ENCODE data around the gene TRAPPC12. TPM values are rescaled to one million over a fixed set of nuclear protein-coding genes. Genes with fewer than 3 reads are reported as not detected.

Gene TRAPPC12
- total RNA-seq, 1 experiment from 2014 or later: 86.0 TPM

GRCh38 chr2:3466482-3466863, 87.0 kb downstream of the TRAPPC12 start:
- Histone ChIP-seq H4K8ac (replicated peaks; ENCODE audit: insufficient read length, low read depth, low read length) (no peak overlapping the region), H2BK120ac (ENCODE audit: low read depth, low read length, poor library complexity, severe bottlenecking) (no peak overlapping the region), H3K14ac (ENCODE audit: insufficient read depth, low read length) (no peak overlapping the region), H2BK15ac (ENCODE audit: low read depth, low read length) (no peak overlapping the region), H3K18ac (ENCODE audit: insufficient read length, low read depth, low read length) (no peak overlapping the region), H3K23ac (ENCODE audit: insufficient read length, low read depth, low read length) (no peak overlapping the region), H2BK5ac (ENCODE audit: insufficient read length, low read length) (no peak overlapping the region), H3K79me1 (ENCODE audit: insufficient read depth, low read depth, low read length, poor library complexity, severe bottlenecking) (no peaks in the 10 kb centered on the region), H3K27me3 (ENCODE audit: insufficient read depth, low read length) (no peaks in the 10 kb centered on the region), H2BK12ac (ENCODE audit: insufficient read length, low read depth, low read length) (no peak overlapping the region), H4K20me1 (ENCODE audit: control insufficient read depth, insufficient read depth, insufficient read length) (no peaks in the 10 kb centered on the region), H3K4ac (ENCODE audit: low read depth, low read length) (no peak overlapping the region), H3K79me2 (ENCODE audit: insufficient read depth, low read length) (no peaks in the 10 kb centered on the region), H3K4me2 (ENCODE audit: insufficient read depth, insufficient read length, low read length) (no peak overlapping the region), H3K9me3 (ENCODE audit: control insufficient read depth, low read depth, low read length) (no peaks in the 10 kb centered on the region), H3K56ac (ENCODE audit: insufficient read length, low read depth, low read length) (no peak overlapping the region), H4K91ac (ENCODE audit: insufficient read length, low read depth, low read length) (no peak overlapping the region), H2AFZ (ENCODE audit: low read length) (no peak overlapping the region), H3K4me1 (ENCODE audit: insufficient read depth, low read length) (no peaks in the 10 kb centered on the region), H3K9ac (ENCODE audit: extremely low read depth, insufficient read length, low read length) (no peak overlapping the region), H2BK20ac (ENCODE audit: low read depth, low read length, poor library complexity, severe bottlenecking) (no peak overlapping the region), H2AK5ac (ENCODE audit: insufficient read length, low read length) (no peak overlapping the region), H3T11ph (ENCODE audit: low read length) (no peak overlapping the region), H3K23me2 (ENCODE audit: insufficient read length, low read depth, low read length, poor library complexity, severe bottlenecking) (no peaks in the 10 kb centered on the region), H4K5ac (ENCODE audit: insufficient read length, low read depth, low read length) (no peak overlapping the region), H3K27ac (ENCODE audit: insufficient read length, low read depth, low read length) (no peak overlapping the region)
- peaks cover 19 to 41% (median 20%) of the 10 kb centered on the region in 3 experiments; a peak in 6 of 7 replicates for H3K36me3 Mint-ChIP-seq (ENCODE audit: insufficient read depth in 1 of 3, low read depth in 3 of 3)
- H3K4me3 Mint-ChIP-seq: no peak overlapping the region
- no peaks in the 10 kb centered on the region for H3K27me3 Mint-ChIP-seq (ENCODE audit: low read depth)
- no CpG with 5 or more reads among the region's 9 CpGs for WGBS (ENCODE audit: extremely low coverage, insufficient read length, low lambda C conversion rate)
- no peak for TF ChIP-seq CTCF (conservative IDR thresholded peaks at IDR 0.05)
- DNase-seq: no peak
- 0 out of 7 replicates have a peak overlapping the region, but pooled peaks of 1 of the 3 experiments have one; percentile 11 for H3K27ac Mint-ChIP-seq
- H3K9me3 Mint-ChIP-seq: no peaks in the 10 kb centered on the region
- H3K4me1 Mint-ChIP-seq: peaks cover 12 to 19% of the 10 kb centered on the region in 2 experiments

All from H9 (cell line).